Measurements from ENCODE around the gene PPM1E.
"Not testable (repeated sequence)": the region's sequence is repeated elsewhere in the genome, so short reads cannot be mapped to it uniquely, and the experiment has no call there.

The PPM1E gene

GRCh38 chr17:58850106-58850505 lies 94.5 kb downstream of the PPM1E start:
- not testable (repeated sequence) for DNase-seq

- no peak for DNase-seq
Observed at GRCh38 chr17:58865301-58865700, 109.6 kb downstream of the PPM1E start.

- DNase-seq = no peak
Observed at GRCh38 chr17:58870747-58871146, 115.1 kb downstream of the PPM1E start.

- DNase-seq = no peak
Observed at GRCh38 chr17:58873926-58874325, 118.3 kb downstream of the PPM1E start.

- no peak for DNase-seq
Observed at GRCh38 chr17:58875261-58875660, 119.6 kb downstream of the PPM1E start.

- DNase-seq = no peak
Observed at GRCh38 chr17:58884161-58884560, 128.5 kb downstream of the PPM1E start.

- DNase-seq = no peak
Observed at GRCh38 chr17:58886514-58886913, 130.9 kb downstream of the PPM1E start.

- no peak for DNase-seq
Observed at GRCh38 chr17:58889928-58890327, 134.3 kb downstream of the PPM1E start.

GRCh38 chr17:58899191-58899590 lies 143.5 kb downstream of the PPM1E start:
- no peak for DNase-seq

- no peak for DNase-seq
Observed at GRCh38 chr17:58902322-58902721, 146.7 kb downstream of the PPM1E start.

- no peak for DNase-seq
Observed at GRCh38 chr17:58911741-58912343, 156.2 kb downstream of the PPM1E start.

- no peak for DNase-seq
Observed at GRCh38 chr17:58913552-58913951, 157.9 kb downstream of the PPM1E start.

GRCh38 chr17:58913971-58914769 lies 158.5 kb downstream of the PPM1E start:
- no peak for DNase-seq

- DNase-seq = no peak
Observed at GRCh38 chr17:58917228-58917627, 161.6 kb downstream of the PPM1E start.

GRCh38 chr17:58918072-58918471 lies 162.4 kb downstream of the PPM1E start:
- DNase-seq = no peak

- DNase-seq = no peak
Observed at GRCh38 chr17:58918884-58919283, 163.2 kb downstream of the PPM1E start.

GRCh38 chr17:58920773-58921172 lies 165.1 kb downstream of the PPM1E start:
- DNase-seq = no peak

- DNase-seq = no peak
Observed at GRCh38 chr17:58932956-58933355, 177.3 kb downstream of the PPM1E start.

GRCh38 chr17:58936295-58936694 lies 180.6 kb downstream of the PPM1E start:
- no peak for DNase-seq

GRCh38 chr17:58944166-58944565 lies 188.5 kb downstream of the PPM1E start:
- no peak for DNase-seq

- no peak for DNase-seq
Observed at GRCh38 chr17:58947411-58947810, 191.8 kb downstream of the PPM1E start.

- DNase-seq = no peak
Observed at GRCh38 chr17:58947824-58948223, 192.2 kb downstream of the PPM1E start.

- not testable (repeated sequence) for DNase-seq
Observed at GRCh38 chr17:58954358-58954757, 198.7 kb downstream of the PPM1E start.

GRCh38 chr17:58956997-58957724 lies 201.5 kb downstream of the PPM1E start:
- no peak for DNase-seq

Measured in activated naive CD4-positive, alpha-beta T cell treated with Interleukin-2 at 50 U/mL for 16 hours (primary cell).